T-helper 1 cell treated with Interleukin-12 subunit alpha and Interleukin-12 subunit beta and Interleukin-4 antibody, amounts not matched to agents 30 ng/mL and 1 ng/mL, for 36 hours (primary cell): ENCODE data around the gene TRIM56. TPM values are rescaled to one million over a fixed set of nuclear protein-coding genes. Genes with fewer than 3 reads are reported as not detected.
"Not testable (repeated sequence)": the region's sequence is repeated elsewhere in the genome, so short reads cannot be mapped to it uniquely, and the experiment has no call there.

Source experiments
- intact Hi-C: fragments of 100-400 bp; cut with micrococcal nuclease; formaldehyde crosslinking; loops from one replicate; pipeline ENCODE4 v1.15.1; 2024
- total RNA-seq: library from RNA; stranded (reverse); gene quantifications from 2 replicates; pipeline ENCODE4 v1.2.3, GENCODE V29; 2022

Gene TRIM56
- total RNA-seq, 1 donor from 2014 or later = 73.7 TPM

DNA sequence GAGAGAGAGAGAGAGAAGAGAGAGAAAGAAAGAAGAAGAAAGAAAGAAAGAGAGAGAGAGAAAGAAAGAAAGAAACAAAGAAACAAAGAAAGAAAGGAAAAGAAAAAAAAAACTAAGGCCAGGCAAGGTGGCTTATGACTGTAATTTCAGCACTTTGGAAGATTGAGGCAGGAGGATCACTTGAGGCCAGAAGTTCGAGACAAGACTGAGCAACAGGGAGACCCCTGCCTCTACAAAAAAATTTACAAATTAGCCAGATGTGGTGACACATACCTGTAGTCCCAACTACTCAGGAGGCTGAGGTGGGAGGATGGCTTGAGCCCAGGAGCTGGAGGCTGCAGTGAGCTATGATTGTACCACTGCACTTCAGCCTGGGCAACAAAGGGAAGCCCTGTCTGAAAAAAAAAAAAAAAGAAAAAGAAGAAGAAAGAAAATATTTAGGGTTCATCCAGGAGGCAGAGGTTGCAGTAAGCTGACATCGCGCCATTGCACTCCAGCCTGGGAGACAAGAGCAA, 44.4 kb downstream of the TRIM56 start:
- intact Hi-C loops = no loop called here

DNA sequence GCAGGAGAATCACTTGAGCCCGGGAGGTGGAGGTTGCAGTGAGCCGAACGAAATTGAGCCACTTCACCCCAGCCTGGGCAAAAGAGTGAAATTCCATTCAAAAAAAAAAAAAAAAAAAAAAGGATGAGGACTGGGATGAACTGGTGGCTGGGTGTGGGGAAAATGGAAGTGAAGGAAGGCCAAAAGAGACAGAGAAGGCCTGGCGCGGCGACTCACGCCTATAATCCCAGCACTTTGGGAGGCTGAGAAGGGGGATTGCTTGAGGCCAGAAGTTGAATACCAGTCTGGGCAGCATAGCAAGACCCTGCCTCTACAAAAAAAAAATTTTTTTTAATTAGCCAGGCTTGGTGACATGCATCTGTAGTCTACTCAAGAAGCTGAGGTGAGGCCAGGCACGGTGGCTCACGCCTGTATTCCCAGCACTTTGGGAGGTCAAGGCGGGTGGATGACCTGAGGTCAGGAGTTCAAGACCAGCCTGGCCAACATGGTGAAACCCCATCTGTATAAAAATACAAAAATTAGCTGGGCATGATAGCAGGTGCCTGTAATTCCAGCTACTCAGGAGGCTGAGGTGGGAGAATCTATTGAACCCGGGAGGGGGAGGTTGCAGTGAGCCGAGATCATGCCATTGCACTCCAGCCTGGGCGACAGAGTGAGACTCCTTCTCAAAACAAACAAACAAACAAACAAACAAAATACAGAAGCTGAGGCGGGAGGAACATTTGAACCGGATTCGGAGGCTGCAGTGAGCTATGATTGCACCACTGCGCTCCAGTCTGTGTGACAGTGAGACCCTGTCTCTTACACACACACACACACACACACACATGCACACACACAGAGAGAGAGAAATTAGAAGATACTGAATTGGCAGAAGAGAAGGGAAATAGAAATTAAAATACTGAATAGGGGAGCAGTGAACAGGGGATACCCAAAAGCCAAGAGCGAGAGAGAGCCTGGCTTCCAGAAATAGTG, 47.6 kb downstream of the TRIM56 start:
- intact Hi-C loops = not testable (repeated sequence)

DNA sequence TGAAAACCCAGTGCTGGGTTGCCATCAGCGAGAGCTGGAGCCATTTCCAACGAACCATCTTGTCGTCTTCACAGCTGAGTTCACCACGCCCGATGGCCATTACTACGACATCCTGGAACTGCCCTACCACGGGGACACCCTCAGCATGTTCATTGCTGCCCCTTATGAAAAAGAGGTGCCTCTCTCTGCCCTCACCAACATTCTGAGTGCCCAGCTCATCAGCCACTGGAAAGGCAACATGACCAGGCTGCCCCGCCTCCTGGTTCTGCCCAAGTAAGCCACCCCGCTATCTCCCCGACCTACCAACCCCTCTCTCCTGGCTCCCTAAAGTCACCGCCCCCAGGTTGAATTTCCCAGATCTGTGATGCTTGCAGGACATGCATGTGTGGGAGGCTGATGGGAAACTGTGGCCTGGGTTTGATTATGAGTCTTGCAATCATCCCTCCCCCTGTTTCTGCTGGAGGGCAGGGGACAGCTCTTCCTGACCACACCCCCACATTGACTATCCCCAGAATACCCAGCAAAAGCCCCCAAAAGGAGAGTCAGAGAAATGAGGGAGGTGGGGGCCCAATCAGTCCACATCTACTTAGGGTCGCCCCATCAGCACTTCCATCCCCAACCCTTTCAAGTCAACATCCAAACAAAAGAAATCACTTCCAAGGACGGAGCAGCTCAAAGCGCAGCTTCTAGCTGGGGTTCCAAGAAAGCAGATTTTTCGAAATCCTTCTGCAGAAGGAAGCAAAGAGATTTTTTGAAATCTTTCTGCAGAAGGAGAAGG, 48.5 kb downstream of the TRIM56 start:
- intact Hi-C loops = no loop called here

DNA sequence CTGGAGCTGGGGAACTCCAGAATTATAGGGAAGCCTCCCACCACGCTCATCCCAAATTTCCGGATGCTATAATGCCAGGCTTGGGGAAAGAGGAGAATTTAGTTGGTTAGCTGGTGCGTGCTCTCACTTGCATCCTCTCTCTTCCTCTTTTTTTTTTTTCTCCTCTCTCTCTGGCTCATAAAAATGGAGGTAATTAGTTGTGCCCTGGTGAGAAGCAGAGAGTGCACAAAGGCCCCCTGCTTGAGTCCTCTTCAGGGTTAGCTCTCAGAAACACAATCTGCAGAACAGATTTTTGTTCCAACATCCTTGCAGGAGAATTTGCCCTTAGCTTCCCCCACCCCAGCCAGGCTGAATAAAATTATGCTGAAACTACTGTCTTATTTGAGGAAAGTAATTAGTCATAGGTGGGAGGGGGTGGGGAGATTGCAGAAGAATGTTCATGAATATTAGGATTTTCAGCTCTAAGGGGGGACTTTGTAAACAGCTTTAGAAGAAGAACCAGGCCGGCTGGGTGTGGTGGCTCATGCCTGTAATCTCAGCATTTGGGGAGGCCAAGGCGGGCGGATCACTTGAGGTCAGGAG, 49.2 kb downstream of the TRIM56 start:
- intact Hi-C loops = no loop called here

DNA sequence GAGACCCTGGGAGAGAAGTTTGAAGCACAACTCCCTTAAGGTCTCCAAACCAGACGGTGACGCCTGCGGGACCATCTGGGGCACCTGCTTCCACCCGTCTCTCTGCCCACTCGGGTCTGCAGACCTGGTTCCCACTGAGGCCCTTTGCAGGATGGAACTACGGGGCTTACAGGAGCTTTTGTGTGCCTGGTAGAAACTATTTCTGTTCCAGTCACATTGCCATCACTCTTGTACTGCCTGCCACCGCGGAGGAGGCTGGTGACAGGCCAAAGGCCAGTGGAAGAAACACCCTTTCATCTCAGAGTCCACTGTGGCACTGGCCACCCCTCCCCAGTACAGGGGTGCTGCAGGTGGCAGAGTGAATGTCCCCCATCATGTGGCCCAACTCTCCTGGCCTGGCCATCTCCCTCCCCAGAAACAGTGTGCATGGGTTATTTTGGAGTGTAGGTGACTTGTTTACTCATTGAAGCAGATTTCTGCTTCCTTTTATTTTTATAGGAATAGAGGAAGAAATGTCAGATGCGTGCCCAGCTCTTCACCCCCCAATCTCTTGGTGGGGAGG, 52.5 kb downstream of the TRIM56 start:
- intact Hi-C loops = loop anchor here (1.0 kb wide), 2 partner anchors 17 to 52 kb away; partner anchors contain the start of genes AP1S1 and TRIM56

DNA sequence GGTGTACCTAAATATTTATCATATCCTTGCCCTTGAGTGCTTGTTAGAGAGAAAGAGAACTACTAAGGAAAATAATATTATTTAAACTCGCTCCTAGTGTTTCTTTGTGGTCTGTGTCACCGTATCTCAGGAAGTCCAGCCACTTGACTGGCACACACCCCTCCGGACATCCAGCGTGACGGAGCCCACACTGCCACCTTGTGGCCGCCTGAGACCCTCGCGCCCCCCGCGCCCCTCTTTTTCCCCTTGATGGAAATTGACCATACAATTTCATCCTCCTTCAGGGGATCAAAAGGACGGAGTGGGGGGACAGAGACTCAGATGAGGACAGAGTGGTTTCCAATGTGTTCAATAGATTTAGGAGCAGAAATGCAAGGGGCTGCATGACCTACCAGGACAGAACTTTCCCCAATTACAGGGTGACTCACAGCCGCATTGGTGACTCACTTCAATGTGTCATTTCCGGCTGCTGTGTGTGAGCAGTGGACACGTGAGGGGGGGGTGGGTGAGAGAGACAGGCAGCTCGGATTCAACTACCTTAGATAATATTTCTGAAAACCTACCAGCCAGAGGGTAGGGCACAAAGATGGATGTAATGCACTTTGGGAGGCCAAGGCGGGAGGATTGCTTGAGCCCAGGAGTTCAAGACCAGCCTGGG, 53.1 kb downstream of the TRIM56 start:
- intact Hi-C loops = loop anchor here (1.0 kb wide), 2 partner anchors 16 to 53 kb away; partner anchors contain the start of genes AP1S1 and TRIM56

DNA sequence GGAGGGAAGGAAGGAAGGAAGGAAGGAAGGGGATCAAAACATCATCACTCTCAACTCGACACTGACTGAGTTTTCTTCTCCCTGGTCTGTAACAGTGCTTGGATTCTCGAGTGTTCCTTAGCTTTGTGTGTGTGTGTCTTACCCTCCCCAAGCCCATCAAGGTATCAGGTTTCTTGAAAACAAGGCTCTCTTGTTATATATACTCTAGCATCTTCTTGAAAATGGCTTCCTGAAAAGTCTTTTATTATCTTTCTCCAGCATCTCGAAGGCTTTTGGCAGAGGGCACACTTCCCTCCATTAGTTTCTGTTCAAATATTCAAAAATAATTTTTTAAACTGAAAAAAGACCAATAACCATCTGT, 55.0 kb downstream of the TRIM56 start:
- intact Hi-C loops = no loop called here

DNA sequence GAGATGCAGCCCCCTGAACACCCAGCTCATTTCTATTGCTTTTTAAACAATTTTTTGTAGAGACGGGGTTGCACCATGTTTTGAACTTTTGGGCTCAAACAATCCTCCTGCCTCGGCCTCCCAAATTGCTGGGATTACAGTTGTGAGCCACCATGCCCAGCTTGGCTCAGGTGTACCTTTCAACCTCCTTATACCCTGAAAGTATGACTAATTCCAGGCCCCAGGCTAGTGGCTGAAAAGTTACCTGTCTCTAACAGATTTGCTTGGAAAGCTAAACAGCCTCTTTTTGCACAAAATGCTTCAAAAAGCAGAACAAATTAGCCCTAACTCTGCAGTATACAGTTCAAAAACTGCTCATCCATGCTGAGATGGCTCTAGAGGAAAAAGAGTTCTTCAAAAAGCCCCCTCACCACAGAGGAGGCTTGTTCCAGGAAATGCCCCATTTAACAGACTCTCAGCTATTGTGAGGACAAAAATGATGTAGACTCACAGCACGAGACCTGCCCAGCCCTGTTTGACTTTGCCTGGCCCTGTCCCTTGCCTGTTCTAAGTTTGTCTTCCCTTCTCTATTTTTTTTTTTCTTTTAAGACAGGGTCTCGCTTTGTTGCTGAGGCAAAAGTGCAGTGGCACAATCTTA, 55.6 kb downstream of the TRIM56 start:
- intact Hi-C loops = no loop called here

Other genes with a start within 250 kb of the TRIM56 start
- gene SLC12A9, start 232.8 kb upstream of the TRIM56 start, total RNA-seq = 52.4 TPM in 2 replicates
- gene TRIP6, start 218.1 kb upstream of the TRIM56 start, total RNA-seq = 26.3 and 28.4 TPM in 2 replicates
- 229 and 233 TPM in 2 replicates for gene SRRT, start 210.4 kb upstream of the TRIM56 start, total RNA-seq
- 3.3 and 3.7 TPM in 2 replicates for gene UFSP1, start 195.8 kb upstream of the TRIM56 start, total RNA-seq
- 0.17 and 0.42 TPM in 2 replicates for gene ACHE, start 189.6 kb upstream of the TRIM56 start, total RNA-seq
- gene MUC3A, start 135.9 kb upstream of the TRIM56 start, total RNA-seq = not detected in 2 replicates
- gene MUC12, start 115.9 kb upstream of the TRIM56 start, total RNA-seq = not detected in 2 replicates
- gene MUC17, start 65.4 kb upstream of the TRIM56 start, total RNA-seq = not detected in 2 replicates
- gene SERPINE1, start 41.6 kb downstream of the TRIM56 start, total RNA-seq = 0.17 TPM in 1 of 2 replicates, not detected in the other
- 41.1 and 42.3 TPM in 2 replicates for gene AP1S1, start 69.0 kb downstream of the TRIM56 start, total RNA-seq
- 0.20 and 0.37 TPM in 2 replicates for gene VGF, start 80.1 kb downstream of the TRIM56 start, total RNA-seq
- not detected in 2 replicates for gene NAT16, start 94.8 kb downstream of the TRIM56 start, total RNA-seq
- gene MOGAT3, start 115.6 kb downstream of the TRIM56 start, total RNA-seq = not detected in 2 replicates
- 83.6 and 84.0 TPM in 2 replicates for gene PLOD3, start 132.1 kb downstream of the TRIM56 start, total RNA-seq
- gene ZNHIT1, start 132.7 kb downstream of the TRIM56 start, total RNA-seq = 66.1 and 68.4 TPM in 2 replicates
- gene CLDN15, start 152.3 kb downstream of the TRIM56 start, total RNA-seq = 22.0 and 23.0 TPM in 2 replicates
- gene FIS1, start 159.6 kb downstream of the TRIM56 start, total RNA-seq = 114 and 122 TPM in 2 replicates
- 6.0 and 7.1 TPM in 2 replicates for gene IFT22, start 236.3 kb downstream of the TRIM56 start, total RNA-seq